ENCODE data around the gene MBD3L1. TPM values are rescaled to one million over a fixed set of nuclear protein-coding genes. Genes with fewer than 3 reads are reported as not detected.

Gene MBD3L1
- total and polyA plus RNA-seq, 12 donors = not detected

- TF ChIP-seq CTCF (IDR thresholded peaks at IDR 0.05) = no peak
- Histone ChIP-seq H3K4me3 (no peak overlapping the region), H3K36me3 (no peaks in the 10 kb centered on the region), H3K27ac (no peak overlapping the region), H3K4me1 (no peaks in the 10 kb centered on the region), H3K27me3 (peaks cover 0 to 10% (median 2%) of the 10 kb centered on the region in 7 donors), H3K9me3 (peaks cover 0 to 30% (median 3%) of the 10 kb centered on the region in 11 donors)
- ATAC-seq (no peak), DNase-seq (no peak)
- intact Hi-C loops (cut with DNase I) = no loop called here
- 16 to 32% methylated on average over 6 of the region's 6 CpGs for WGBS, 2 donors
Measured at GRCh38 chr19:8877854-8878705, 45.9 kb downstream of the MBD3L1 start.

GRCh38 chr19:8880868-8881488 is 48.8 kb downstream of the MBD3L1 start:
- no peak for ATAC-seq
- TF ChIP-seq CTCF (IDR thresholded peaks at IDR 0.05) = no peak

GRCh38 chr19:8881512-8881911 is 49.3 kb downstream of the MBD3L1 start:
- ATAC-seq = no peak
- no peak for DNase-seq
- Histone ChIP-seq H3K27ac (no peak overlapping the region), H3K27me3 (peaks cover 0 to 9% (median 0%) of the 10 kb centered on the region in 7 donors), H3K9me3 (peaks cover 0 to 30% (median 3%) of the 10 kb centered on the region in 11 donors), H3K36me3 (no peaks in the 10 kb centered on the region), H3K4me1 (no peaks in the 10 kb centered on the region), H3K4me3 (no peak overlapping the region)
- TF ChIP-seq CTCF (IDR thresholded peaks at IDR 0.05) = no peak
- intact Hi-C loops (cut with DNase I) = no loop called here

More at GRCh38 chr19:8880868-8881488, 48.8 kb downstream of the MBD3L1 start:
- H3K36me3 ChIP-seq = no peaks in the 10 kb centered on the region
- intact Hi-C loops (cut with DNase I) = no loop called here
- H3K27me3 ChIP-seq = peaks cover 0 to 9% (median 0%) of the 10 kb centered on the region in 7 donors
- H3K4me3 ChIP-seq = no peak overlapping the region
- 58 to 71% methylated on average over 2 of the region's 2 CpGs for WGBS, 2 donors
- DNase-seq = no peak
- no peaks in the 10 kb centered on the region for H3K4me1 ChIP-seq
- H3K27ac ChIP-seq = no peak overlapping the region
- peaks cover 0 to 30% (median 3%) of the 10 kb centered on the region in 11 donors for H3K9me3 ChIP-seq

GRCh38 chr19:8884416-8884815 is 52.2 kb downstream of the MBD3L1 start:
- intact Hi-C loops (cut with DNase I) = no loop called here
- no peaks in the 10 kb centered on the region for H3K4me1 ChIP-seq
- ATAC-seq = no peak
- H3K27me3 ChIP-seq = peaks cover 0 to 5% (median 0%) of the 10 kb centered on the region in 7 donors
- no peak overlapping the region for H3K4me3 ChIP-seq
- no peaks in the 10 kb centered on the region for H3K36me3 ChIP-seq
- H3K27ac ChIP-seq = no peak overlapping the region
- TF ChIP-seq CTCF (IDR thresholded peaks at IDR 0.05) = no peak
- no peak for DNase-seq
- H3K9me3 ChIP-seq = peaks cover 0 to 30% (median 3%) of the 10 kb centered on the region in 11 donors
